Measurements from ENCODE around the gene KRT14. TPM values are rescaled to one million over a fixed set of nuclear protein-coding genes. Genes with fewer than 3 reads are reported as not detected.
"Not testable (repeated sequence)": the region's sequence is repeated elsewhere in the genome, so short reads cannot be mapped to it uniquely, and the experiment has no call there.

KRT14 gene
- total RNA-seq, 2 donors from 2014 or later: 2.3 TPM; not detected in 1

- Histone ChIP-seq H3K9me3 (no peaks in the 10 kb centered on the region), H3K4me3 (no peak overlapping the region), H3K27ac (no peak overlapping the region), H3K27me3 (no peaks in the 10 kb centered on the region), H3K36me3 (replicated peaks in 1 of 2; ENCODE audit: insufficient read depth in 1 of 2, low read depth in 2 of 2) (no peaks in the 10 kb centered on the region), H3K4me1 (no peaks in the 10 kb centered on the region)
- intact Hi-C loops (cut with DNase I): no loop called here
- WGBS, 2 donors: 41 to 71% methylated on average over 3 of the region's 3 CpGs
- DNase-seq (no peak), ATAC-seq (no peak)
- TF ChIP-seq CTCF (IDR thresholded peaks at IDR 0.05) (no peak), POLR2A (IDR thresholded peaks at IDR 0.05) (no peak)
Observed at GRCh38 chr17:41617136-41617535, 30.4 kb upstream of the KRT14 start.

GRCh38 chr17:41616486-41616885 lies 29.8 kb upstream of the KRT14 start:
- H3K27me3 ChIP-seq; H3K4me3 ChIP-seq; DNase-seq; intact Hi-C loops (cut with DNase I); H3K27ac ChIP-seq; H3K4me1 ChIP-seq; H3K9me3 ChIP-seq; H3K36me3 ChIP-seq (replicated peaks in 1 of 2; ENCODE audit: insufficient read depth in 1 of 2, low read depth in 2 of 2); ATAC-seq: not testable (repeated sequence)
- WGBS, 2 donors: 67% methylated on average over 3 of the region's 4 CpGs; no CpG with 5 or more reads in 1 of the 2 donors

GRCh38 chr17:41615454-41615853 lies 28.8 kb upstream of the KRT14 start:
- Histone ChIP-seq H3K4me3 (no peak overlapping the region), H3K36me3 (replicated peaks in 1 of 2; ENCODE audit: insufficient read depth in 1 of 2, low read depth in 2 of 2) (no peaks in the 10 kb centered on the region), H3K9me3 (no peaks in the 10 kb centered on the region), H3K4me1 (no peaks in the 10 kb centered on the region), H3K27ac (no peak overlapping the region), H3K27me3 (no peaks in the 10 kb centered on the region)
- ATAC-seq: no peak
- 31 to 42% methylated on average over 6 to 7 of the region's 7 CpGs for WGBS, 2 donors
- TF ChIP-seq CTCF (IDR thresholded peaks at IDR 0.05) (no peak), POLR2A (IDR thresholded peaks at IDR 0.05) (no peak)
- intact Hi-C loops (cut with DNase I): no loop called here
- no peak for DNase-seq

GRCh38 chr17:41614767-41615166 lies 28.1 kb upstream of the KRT14 start:
- H3K36me3 ChIP-seq (replicated peaks in 1 of 2; ENCODE audit: insufficient read depth in 1 of 2, low read depth in 2 of 2); intact Hi-C loops (cut with DNase I); DNase-seq; H3K9me3 ChIP-seq; H3K27ac ChIP-seq; H3K4me3 ChIP-seq; ATAC-seq; H3K4me1 ChIP-seq; H3K27me3 ChIP-seq: not testable (repeated sequence)
- WGBS, 2 donors: 35 to 44% methylated on average over 9 of the region's 9 CpGs

- H3K27ac ChIP-seq: no peak overlapping the region
- 60 to 69% methylated on average over 1 to 5 of the region's 5 CpGs for WGBS, 2 donors
- TF ChIP-seq POLR2A (IDR thresholded peaks at IDR 0.05): no peak
- H3K9me3 ChIP-seq: no peaks in the 10 kb centered on the region
- no peaks in the 10 kb centered on the region for H3K27me3 ChIP-seq
- intact Hi-C loops (cut with DNase I): no loop called here
- no peak overlapping the region for H3K4me3 ChIP-seq
- no peak for DNase-seq
- no peaks in the 10 kb centered on the region for H3K36me3 ChIP-seq (replicated peaks in 1 of 2; ENCODE audit: insufficient read depth in 1 of 2, low read depth in 2 of 2)
- ATAC-seq: no peak
- H3K4me1 ChIP-seq: no peaks in the 10 kb centered on the region
Observed at GRCh38 chr17:41614098-41614497, 27.4 kb upstream of the KRT14 start.

GRCh38 chr17:41613277-41614082 lies 26.8 kb upstream of the KRT14 start:
- TF ChIP-seq POLR2A (IDR thresholded peaks at IDR 0.05) (no peak), CTCF (IDR thresholded peaks at IDR 0.05) (no peak)
- Histone ChIP-seq H3K36me3 (replicated peaks in 1 of 2; ENCODE audit: insufficient read depth in 1 of 2, low read depth in 2 of 2) (no peaks in the 10 kb centered on the region), H3K4me1 (no peaks in the 10 kb centered on the region), H3K4me3 (no peak overlapping the region), H3K9me3 (no peaks in the 10 kb centered on the region), H3K27me3 (no peaks in the 10 kb centered on the region), H3K27ac (no peak overlapping the region)
- ATAC-seq (no peak), DNase-seq (no peak)
- intact Hi-C loops (cut with DNase I): no loop called here
- 69 to 79% methylated on average over 9 to 11 of the region's 11 CpGs for WGBS, 2 donors

GRCh38 chr17:41612376-41613160 lies 25.9 kb upstream of the KRT14 start, which contains the start of gene KRT16:
TSS of gene KRT16 (minus strand) at chr17:41612767. CDS start at chr17:41612688, 79 bp downstream.
- H3K9me3 ChIP-seq; intact Hi-C loops (cut with DNase I); ATAC-seq; DNase-seq; H3K4me1 ChIP-seq; H3K4me3 ChIP-seq; H3K36me3 ChIP-seq (replicated peaks in 1 of 2; ENCODE audit: insufficient read depth in 1 of 2, low read depth in 2 of 2); H3K27ac ChIP-seq; H3K27me3 ChIP-seq: not testable (repeated sequence)
- WGBS, 2 donors: 64 to 82% methylated on average over 18 to 31 of the region's 31 CpGs

Data from body of pancreas (tissue), 4 donors.